Measurements from ENCODE around the gene NUP50.

NUP50 gene

DNA sequence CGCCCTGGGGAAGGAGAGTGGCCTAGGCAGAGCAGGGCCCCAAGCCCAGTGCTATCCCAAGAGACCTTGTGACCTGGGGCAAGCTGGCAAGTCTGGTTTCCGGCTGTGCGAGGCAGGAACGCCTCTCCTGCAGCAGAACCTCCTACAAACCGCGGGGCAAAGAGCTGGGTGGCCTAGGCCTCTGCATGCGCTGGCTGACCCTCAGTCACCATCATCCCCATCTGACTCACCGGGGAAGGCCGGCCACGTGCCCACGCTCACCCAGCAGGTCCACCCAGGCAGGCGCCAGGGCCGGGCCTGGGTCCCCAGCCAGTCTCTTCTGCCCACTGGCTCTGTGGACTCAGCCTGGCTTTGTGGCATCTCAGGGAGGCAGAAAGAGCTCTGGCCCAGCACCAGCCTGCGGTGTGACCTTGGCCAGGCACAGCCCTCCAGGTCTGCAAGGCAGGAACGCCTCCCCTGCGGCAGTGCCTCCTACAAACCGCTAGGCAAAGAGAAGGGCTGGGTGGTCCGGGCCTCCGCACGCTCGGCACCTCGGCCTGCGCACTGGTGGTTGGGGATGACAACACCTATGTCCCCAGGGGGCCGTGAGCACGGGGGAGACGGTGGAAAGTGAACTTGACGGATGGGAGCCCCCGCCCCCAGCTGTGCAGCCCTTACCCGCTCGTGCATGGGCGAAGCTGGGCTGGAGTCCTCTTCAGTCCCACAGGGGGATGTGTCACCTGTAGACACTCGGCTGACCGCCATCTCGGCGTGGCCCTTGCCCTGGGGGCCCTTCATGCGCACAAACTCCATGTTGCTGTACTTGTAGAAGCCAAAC, 38.8 kb downstream of the NUP50 start:
- in situ Hi-C loops (cut with HindIII; ENCODE audit: low sequenced_read_pairs): no loop called here
- TF ChIP-seq, protein P1, sequence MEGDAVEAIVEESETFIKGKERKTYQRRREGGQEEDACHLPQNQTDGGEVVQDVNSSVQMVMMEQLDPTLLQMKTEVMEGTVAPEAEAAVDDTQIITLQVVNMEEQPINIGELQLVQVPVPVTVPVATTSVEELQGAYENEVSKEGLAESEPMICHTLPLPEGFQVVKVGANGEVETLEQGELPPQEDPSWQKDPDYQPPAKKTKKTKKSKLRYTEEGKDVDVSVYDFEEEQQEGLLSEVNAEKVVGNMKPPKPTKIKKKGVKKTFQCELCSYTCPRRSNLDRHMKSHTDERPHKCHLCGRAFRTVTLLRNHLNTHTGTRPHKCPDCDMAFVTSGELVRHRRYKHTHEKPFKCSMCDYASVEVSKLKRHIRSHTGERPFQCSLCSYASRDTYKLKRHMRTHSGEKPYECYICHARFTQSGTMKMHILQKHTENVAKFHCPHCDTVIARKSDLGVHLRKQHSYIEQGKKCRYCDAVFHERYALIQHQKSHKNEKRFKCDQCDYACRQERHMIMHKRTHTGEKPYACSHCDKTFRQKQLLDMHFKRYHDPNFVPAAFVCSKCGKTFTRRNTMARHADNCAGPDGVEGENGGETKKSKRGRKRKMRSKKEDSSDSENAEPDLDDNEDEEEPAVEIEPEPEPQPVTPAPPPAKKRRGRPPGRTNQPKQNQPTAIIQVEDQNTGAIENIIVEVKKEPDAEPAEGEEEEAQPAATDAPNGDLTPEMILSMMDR (IDR thresholded peaks at IDR 0.05; ENCODE audit: low read depth, low read length, missing control alignments): no peak
- no peak overlapping the region for H3K4me3 ChIP-seq (ENCODE audit: low read depth, low read length)
- DNase-seq (ENCODE audit: low read depth): no peak

DNA sequence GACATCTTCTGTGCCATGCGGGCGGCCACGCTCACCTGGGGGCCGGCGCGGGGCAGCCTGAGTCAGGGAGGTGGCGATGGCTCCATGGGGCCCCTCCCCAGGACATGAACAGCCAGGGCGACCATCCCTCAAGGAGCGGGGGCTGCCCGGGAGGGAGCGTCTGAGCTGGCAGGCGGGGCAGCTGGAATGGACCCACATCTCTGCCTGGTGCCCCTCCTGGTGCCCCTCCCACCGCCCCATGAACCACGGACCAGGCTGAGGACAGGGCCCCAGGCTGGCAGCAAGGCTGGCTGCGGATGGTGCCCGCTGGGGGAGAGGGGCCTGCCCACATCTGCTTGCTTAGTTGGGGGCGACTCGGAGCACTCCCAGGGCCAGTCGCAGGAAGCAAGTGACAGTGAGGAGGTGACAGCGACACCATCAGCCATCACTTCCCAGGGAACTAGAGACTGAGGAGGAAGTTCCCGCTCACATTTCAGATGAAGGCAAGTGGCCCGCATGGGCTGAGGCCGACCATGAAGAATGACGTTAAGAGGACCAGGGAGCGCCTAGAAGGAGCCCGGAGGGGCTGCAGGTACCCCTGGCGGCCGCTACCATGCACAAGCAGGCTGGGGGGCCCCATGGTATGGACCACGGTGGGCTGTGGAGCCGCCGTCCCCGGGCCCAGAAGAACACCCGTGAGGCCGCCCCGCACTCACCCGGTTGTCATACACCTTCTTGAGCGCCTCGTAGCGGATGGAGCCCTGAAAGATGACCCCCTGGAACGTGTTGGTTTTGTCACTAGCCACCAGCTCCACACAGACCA, 39.6 kb downstream of the NUP50 start:
- no peak overlapping the region for H3K4me3 ChIP-seq (ENCODE audit: low read depth, low read length)
- in situ Hi-C loops (cut with HindIII; ENCODE audit: low sequenced_read_pairs): no loop called here
- no peak for DNase-seq (ENCODE audit: low read depth)
- TF ChIP-seq, protein P1 (IDR thresholded peaks at IDR 0.05; ENCODE audit: low read depth, low read length, missing control alignments): no peak

DNA sequence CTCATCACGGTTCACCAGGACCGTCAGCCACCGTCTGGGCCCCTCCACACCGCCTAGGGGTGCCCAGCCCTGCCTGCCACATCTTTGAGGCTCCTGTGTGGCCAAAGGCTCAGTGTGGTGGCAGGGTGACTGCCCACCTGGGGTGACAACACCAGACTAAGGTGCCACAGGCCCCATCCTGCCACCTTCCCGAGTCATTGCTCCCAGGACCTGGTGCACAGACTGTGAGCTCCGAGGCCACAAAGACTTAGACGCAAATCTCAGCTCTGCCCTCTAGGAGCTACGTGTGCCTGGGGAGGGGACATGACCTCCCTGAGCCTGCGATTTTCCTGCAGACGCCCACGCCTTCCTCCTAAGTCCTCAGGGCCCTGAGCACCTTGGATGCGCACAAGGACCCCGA, 40.5 kb downstream of the NUP50 start:
- TF ChIP-seq, protein P1 (IDR thresholded peaks at IDR 0.05; ENCODE audit: low read depth, low read length, missing control alignments): no peak
- no peak overlapping the region for H3K4me3 ChIP-seq (ENCODE audit: low read depth, low read length)
- no peak for DNase-seq (ENCODE audit: low read depth)
- in situ Hi-C loops (cut with HindIII; ENCODE audit: low sequenced_read_pairs): no loop called here

DNA sequence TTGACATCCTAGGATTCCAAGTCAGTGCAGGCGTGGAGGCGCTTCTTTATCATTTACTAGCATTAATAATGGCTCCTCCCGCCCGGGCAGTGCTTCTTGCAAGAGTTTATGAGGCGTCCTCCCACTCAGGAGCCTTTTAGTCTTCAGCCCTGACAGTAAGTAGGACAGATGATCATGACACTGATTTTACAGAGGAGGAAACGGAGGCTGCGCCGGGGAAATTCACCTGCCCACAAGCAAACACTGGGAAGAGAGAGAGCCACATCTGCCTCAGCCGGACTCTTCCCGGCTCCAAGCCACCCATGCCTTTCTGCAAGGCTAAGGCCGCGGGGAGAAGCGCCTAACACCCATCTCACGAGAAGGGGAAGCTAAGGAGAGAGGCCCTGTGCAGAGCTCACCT, 41.1 kb downstream of the NUP50 start:
- DNase-seq (ENCODE audit: low read depth): no peak
- no peak overlapping the region for H3K4me3 ChIP-seq (ENCODE audit: low read depth, low read length)
- TF ChIP-seq, protein P1 (IDR thresholded peaks at IDR 0.05; ENCODE audit: low read depth, low read length, missing control alignments): no peak
- in situ Hi-C loops (cut with HindIII; ENCODE audit: low sequenced_read_pairs): no loop called here

DNA sequence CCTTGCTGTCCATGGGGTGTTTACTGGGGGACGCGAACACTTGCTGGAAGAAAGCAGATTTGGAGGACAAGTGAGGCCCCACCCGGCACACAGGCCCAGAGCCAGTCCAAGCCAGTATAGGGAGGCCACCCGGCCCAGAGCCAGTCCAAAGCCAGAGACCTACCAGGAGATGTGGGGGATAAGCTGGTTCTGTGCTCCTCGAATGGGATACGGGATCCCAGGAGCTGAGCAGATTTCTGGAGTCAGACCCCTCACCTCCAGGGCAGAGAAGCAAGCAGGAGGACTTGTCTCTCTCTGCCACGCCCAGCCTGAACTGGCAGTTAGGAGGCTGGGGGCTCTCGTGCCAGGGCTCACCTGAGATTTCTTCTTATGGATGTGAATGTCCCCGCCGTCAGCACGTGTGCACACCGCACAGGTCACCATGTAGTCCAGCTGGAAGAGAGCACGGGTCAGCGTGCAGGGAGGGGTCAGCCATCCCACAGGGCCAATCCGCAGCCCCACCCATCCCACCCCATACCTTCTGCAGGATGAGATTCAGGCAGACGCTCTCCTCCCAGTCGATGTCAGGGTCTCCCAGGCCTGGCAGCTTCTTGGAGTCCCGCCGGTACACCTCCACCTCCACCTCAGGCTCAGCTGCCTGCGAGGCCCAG, 41.7 kb downstream of the NUP50 start:
- no peak for DNase-seq (ENCODE audit: low read depth)
- TF ChIP-seq, protein P1 (IDR thresholded peaks at IDR 0.05; ENCODE audit: low read depth, low read length, missing control alignments): no peak
- in situ Hi-C loops (cut with HindIII; ENCODE audit: low sequenced_read_pairs): no loop called here
- no peak overlapping the region for H3K4me3 ChIP-seq (ENCODE audit: low read depth, low read length)

DNA sequence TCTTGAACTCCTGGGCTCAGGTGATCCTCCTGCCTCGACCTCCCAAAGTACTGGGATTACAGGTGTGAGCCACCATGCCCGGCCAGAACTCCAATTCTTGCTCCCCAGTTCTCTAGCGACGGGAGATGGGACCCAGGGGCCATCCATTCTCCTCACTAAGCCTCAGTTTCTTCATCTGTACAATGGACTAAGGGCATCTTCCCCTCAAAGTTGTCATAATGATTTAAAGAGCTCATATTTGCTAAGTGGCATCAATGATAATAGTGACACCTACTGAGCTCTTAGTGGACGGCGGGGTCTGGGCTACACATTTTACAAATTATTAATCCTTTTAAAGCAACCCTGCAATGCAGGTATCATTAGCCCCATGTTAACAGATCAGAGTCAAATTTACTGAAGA, 42.5 kb downstream of the NUP50 start:
- TF ChIP-seq, protein P1 (IDR thresholded peaks at IDR 0.05; ENCODE audit: low read depth, low read length, missing control alignments): no peak
- DNase-seq (ENCODE audit: low read depth): no peak
- in situ Hi-C loops (cut with HindIII; ENCODE audit: low sequenced_read_pairs): no loop called here
- no peak overlapping the region for H3K4me3 ChIP-seq (ENCODE audit: low read depth, low read length)
